Effector memory CD4-positive, alpha-beta T cell (primary cell): ENCODE results near the gene WDR59.
A peak's percentile ranks its signal among the peaks of the same experiment; 100 is the strongest.

Source experiments
- DNase-seq, 3 donors: peaks; one replicate each; pipeline ENCODE4 v3.0.0-alpha.2; 2020
- H3K27ac ChIP-seq: 2 replicates; pipeline ENCODE4 v1.7.0; 2013; ENCODE audit warnings: mild to moderate bottlenecking, low read length, moderate library complexity; ENCODE audit not compliant: insufficient read depth, poor library complexity, severe bottlenecking
- H3K27me3 ChIP-seq: replicated peaks from 2 replicates; pipeline ENCODE4 v1.7.0; 2013; ENCODE audit warnings: mild to moderate bottlenecking, low read length; ENCODE audit not compliant: insufficient read depth, control insufficient read depth, poor library complexity, severe bottlenecking
- H3K36me3 ChIP-seq: 2 replicates; pipeline ENCODE4 v1.7.0; 2013; ENCODE audit warnings: mild to moderate bottlenecking, low read length, moderate library complexity; ENCODE audit not compliant: control insufficient read depth, insufficient read depth
- H3K4me1 ChIP-seq: 2 replicates; pipeline ENCODE4 v1.7.0; 2013; ENCODE audit warnings: low read length, mild to moderate bottlenecking; ENCODE audit not compliant: control insufficient read depth, insufficient read depth, poor library complexity, severe bottlenecking
- H3K4me3 ChIP-seq: 2 replicates; pipeline ENCODE4 v1.7.0; 2013; ENCODE audit warnings: low read length, low read depth, mild to moderate bottlenecking; ENCODE audit not compliant: insufficient read depth, poor library complexity, severe bottlenecking
- H3K9me3 ChIP-seq: 2 replicates; pipeline ENCODE4 v1.7.0; 2013; ENCODE audit warnings: mild to moderate bottlenecking, low read length, moderate library complexity; ENCODE audit not compliant: control insufficient read depth

Gene WDR59

GRCh38 chr16:74893541-74893940, 91.4 kb downstream of the WDR59 start:
- Histone ChIP-seq H3K4me3 (no peak overlapping the region), H3K36me3 (peaks cover 22% of the 10 kb centered on the region), H3K27me3 (no peaks in the 10 kb centered on the region), H3K27ac (no peak overlapping the region), H3K9me3 (no peaks in the 10 kb centered on the region), H3K4me1 (no peaks in the 10 kb centered on the region)
- DNase-seq, result no peak

- Histone ChIP-seq H3K9me3 (no peaks in the 10 kb centered on the region), H3K4me1 (no peaks in the 10 kb centered on the region), H3K27ac (no peak overlapping the region), H3K27me3 (no peaks in the 10 kb centered on the region), H3K4me3 (no peak overlapping the region), H3K36me3 (peaks cover 16% of the 10 kb centered on the region)
- DNase-seq, result no peak
These were observed 92.1 kb downstream of the WDR59 start for GRCh38 chr16:74892574-74893461.

- Histone ChIP-seq H3K4me3 (no peak overlapping the region), H3K27me3 (no peaks in the 10 kb centered on the region), H3K9me3 (no peaks in the 10 kb centered on the region), H3K4me1 (peaks cover 4% of the 10 kb centered on the region), H3K36me3 (peaks cover 23% of the 10 kb centered on the region), H3K27ac (peak overlapping the region; percentile 49)
- DNase-seq, result peak in 1 of 3 donors; percentile 8
These were observed 96.0 kb downstream of the WDR59 start for GRCh38 chr16:74888888-74889287.

GRCh38 chr16:74888232-74888862, 96.6 kb downstream of the WDR59 start:
- Histone ChIP-seq H3K27ac (peak overlapping the region; percentile 49), H3K36me3 (peaks cover 26% of the 10 kb centered on the region)
- peak; percentile 16 to 35 (median 29) for DNase-seq

GRCh38 chr16:74887084-74887483, 97.8 kb downstream of the WDR59 start:
- H3K36me3 ChIP-seq, result peaks cover 19% of the 10 kb centered on the region
- no peak overlapping the region for H3K4me3 ChIP-seq
- no peak overlapping the region for H3K27ac ChIP-seq
- H3K9me3 ChIP-seq, result no peaks in the 10 kb centered on the region
- H3K4me1 ChIP-seq, result peaks cover 4% of the 10 kb centered on the region
- no peaks in the 10 kb centered on the region for H3K27me3 ChIP-seq
- no peak for DNase-seq

More at GRCh38 chr16:74888232-74888862, 96.6 kb downstream of the WDR59 start:
- Histone ChIP-seq H3K4me1 (peaks cover 4% of the 10 kb centered on the region), H3K9me3 (no peaks in the 10 kb centered on the region), H3K4me3 (no peak overlapping the region), H3K27me3 (no peaks in the 10 kb centered on the region)

- Histone ChIP-seq H3K36me3 (peaks cover 14% of the 10 kb centered on the region), H3K27me3 (no peaks in the 10 kb centered on the region), H3K9me3 (no peaks in the 10 kb centered on the region), H3K4me1 (no peaks in the 10 kb centered on the region), H3K4me3 (no peak overlapping the region), H3K27ac (no peak overlapping the region)
- no peak for DNase-seq
These were observed 107.2 kb downstream of the WDR59 start for GRCh38 chr16:74877706-74878105.

GRCh38 chr16:74874912-74875546, 109.9 kb downstream of the WDR59 start:
- Histone ChIP-seq H3K27ac (no peak overlapping the region), H3K36me3 (peaks cover 14% of the 10 kb centered on the region), H3K9me3 (no peaks in the 10 kb centered on the region), H3K27me3 (no peaks in the 10 kb centered on the region), H3K4me3 (no peak overlapping the region), H3K4me1 (no peaks in the 10 kb centered on the region)
- DNase-seq, result no peak

- Histone ChIP-seq H3K4me1 (peaks cover 2% of the 10 kb centered on the region), H3K36me3 (peaks cover 14% of the 10 kb centered on the region), H3K27ac (no peak overlapping the region), H3K4me3 (no peak overlapping the region), H3K9me3 (no peaks in the 10 kb centered on the region), H3K27me3 (no peaks in the 10 kb centered on the region)
- no peak for DNase-seq
These were observed 110.8 kb downstream of the WDR59 start for GRCh38 chr16:74874123-74874522.

- H3K27me3 ChIP-seq, result no peaks in the 10 kb centered on the region
- no peaks in the 10 kb centered on the region for H3K9me3 ChIP-seq
- H3K36me3 ChIP-seq, result peaks cover 12% of the 10 kb centered on the region
These were observed 112.6 kb downstream of the WDR59 start for GRCh38 chr16:74872302-74872701.

GRCh38 chr16:74871608-74872007, 113.3 kb downstream of the WDR59 start:
- H3K27ac ChIP-seq, result no peak overlapping the region
- no peaks in the 10 kb centered on the region for H3K27me3 ChIP-seq
- no peak for DNase-seq
- peaks cover 18% of the 10 kb centered on the region for H3K4me1 ChIP-seq
- H3K36me3 ChIP-seq, result peaks cover 10% of the 10 kb centered on the region
- H3K4me3 ChIP-seq, result no peak overlapping the region
- no peaks in the 10 kb centered on the region for H3K9me3 ChIP-seq

More at GRCh38 chr16:74872302-74872701, 112.6 kb downstream of the WDR59 start:
- no peak for DNase-seq
- no peak overlapping the region for H3K27ac ChIP-seq
- H3K4me3 ChIP-seq, result no peak overlapping the region
- peaks cover 18% of the 10 kb centered on the region for H3K4me1 ChIP-seq
